ENCODE data around the gene FKBP8. TPM values are rescaled to one million over a fixed set of nuclear protein-coding genes. Genes with fewer than 3 reads are reported as not detected.

Gene FKBP8
- total RNA-seq, 1 donor from 2014 or later, result 376 TPM

DNA sequence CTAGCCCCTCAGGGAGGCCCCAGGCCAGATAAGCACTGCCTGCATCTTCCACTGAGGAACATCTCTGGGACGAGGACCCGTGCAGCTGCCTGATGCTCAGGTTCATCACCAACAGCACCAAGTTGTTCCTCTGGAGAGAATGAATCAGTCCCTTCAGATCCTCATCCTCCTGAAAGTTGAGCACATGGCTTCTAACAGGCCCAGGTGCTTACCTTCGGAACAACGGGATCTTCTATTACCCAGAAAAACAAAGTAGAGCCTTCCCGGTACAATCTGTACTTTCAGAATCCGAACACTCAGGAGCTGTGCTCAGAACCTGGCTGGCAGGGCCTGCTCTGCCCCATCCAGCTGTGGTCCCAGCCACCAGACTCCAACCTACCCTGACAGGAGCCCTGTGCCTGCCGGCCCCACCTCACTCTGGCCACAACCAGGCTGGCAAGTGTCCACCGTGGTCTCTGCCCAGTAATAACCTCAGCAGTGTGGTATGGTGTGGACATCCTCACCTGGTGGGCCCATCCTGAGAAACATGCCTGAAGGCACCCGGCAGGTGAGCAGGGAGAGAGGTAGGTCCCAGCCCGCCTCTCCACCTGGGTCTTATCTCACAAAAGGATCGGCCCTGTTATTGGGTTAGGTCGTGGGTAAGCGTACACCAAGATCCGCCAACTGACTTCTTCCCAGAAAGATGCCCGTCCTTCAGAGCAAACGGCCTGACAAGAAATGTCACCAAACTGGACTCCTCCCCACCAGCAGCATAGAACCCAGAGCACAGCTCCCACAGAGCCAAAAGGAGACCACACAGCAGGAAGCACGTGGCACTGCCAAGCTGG, 55.6 kb downstream of the FKBP8 start:
- H3K27me3 ChIP-seq, result no peaks in the 10 kb centered on the region
- no peaks in the 10 kb centered on the region for H3K9me3 ChIP-seq
- intact Hi-C loops (cut with DNase I), result no loop called here
- TF ChIP-seq POLR2AphosphoS5 (IDR thresholded peaks at IDR 0.05; ENCODE audit: insufficient read depth in 1 of 2, low read depth in 1 of 2) (no peak), POLR2A (IDR thresholded peaks at IDR 0.05) (no peak)
- H3K4me1 ChIP-seq, result peaks cover 71% of the 10 kb centered on the region
- DNase-seq (ENCODE audit: extremely low spot score in 2 of 2), result no peak
- no peaks in the 10 kb centered on the region for H3K36me3 ChIP-seq
- H3K4me3 ChIP-seq, result no peak overlapping the region
- H3K27ac ChIP-seq, result peak overlapping the region; percentile 87

GRCh38 chr19:18486746-18487145, 56.6 kb downstream of the FKBP8 start:
- Histone ChIP-seq H3K36me3 (no peaks in the 10 kb centered on the region), H3K9me3 (no peaks in the 10 kb centered on the region), H3K4me3 (peak overlapping the region in 1 of 2 donors; percentile 30), H3K27me3 (no peaks in the 10 kb centered on the region), H3K4me1 (peaks cover 69% of the 10 kb centered on the region), H3K27ac (peak overlapping the region; percentile 87)
- intact Hi-C loops (cut with DNase I), result no loop called here
- DNase-seq (ENCODE audit: extremely low spot score in 2 of 2), result no peak
- TF ChIP-seq POLR2AphosphoS5 (IDR thresholded peaks at IDR 0.05; ENCODE audit: insufficient read depth in 1 of 2, low read depth in 1 of 2) (no peak), CTCF (IDR thresholded peaks at IDR 0.05) (no peak), POLR2A (IDR thresholded peaks at IDR 0.05) (no peak)

DNA sequence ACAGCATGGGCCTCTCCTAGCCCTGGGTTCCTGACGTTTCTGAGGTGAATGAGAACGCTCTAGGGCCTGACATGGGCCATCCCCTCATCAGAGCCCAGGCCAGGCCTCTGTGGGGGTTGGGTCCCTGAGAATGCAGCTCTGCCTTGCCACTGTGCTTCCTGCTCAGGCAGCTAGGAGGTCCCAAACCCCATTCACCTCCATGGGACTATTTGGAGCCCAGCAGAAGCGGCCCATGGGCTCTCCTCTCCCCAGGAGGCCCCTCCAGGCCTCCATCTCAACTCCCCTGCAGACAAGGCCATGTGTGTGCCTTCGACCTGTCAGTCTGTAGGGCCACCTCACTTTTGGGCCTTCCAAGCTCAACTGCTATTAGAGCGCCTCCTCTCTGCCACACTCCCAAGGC, 58.4 kb downstream of the FKBP8 start:
- H3K4me1 ChIP-seq, result peaks cover 84% of the 10 kb centered on the region
- no peak for TF ChIP-seq POLR2AphosphoS5 (IDR thresholded peaks at IDR 0.05; ENCODE audit: insufficient read depth in 1 of 2, low read depth in 1 of 2)
- no peak for TF ChIP-seq CTCF (IDR thresholded peaks at IDR 0.05)
- TF ChIP-seq POLR2A (IDR thresholded peaks at IDR 0.05), result no peak
- intact Hi-C loops (cut with DNase I), result no loop called here
- no peaks in the 10 kb centered on the region for H3K36me3 ChIP-seq
- no peaks in the 10 kb centered on the region for H3K9me3 ChIP-seq
- H3K27me3 ChIP-seq, result no peaks in the 10 kb centered on the region
- no peak for DNase-seq (ENCODE audit: extremely low spot score in 2 of 2)
- peak overlapping the region; percentile 87 for H3K27ac ChIP-seq
- H3K4me3 ChIP-seq, result no peak overlapping the region

GRCh38 chr19:18483119-18483890, 60.1 kb downstream of the FKBP8 start:
- peak overlapping the region; percentile 17 for H3K27ac ChIP-seq

More at GRCh38 chr19:18483119-18483890, 60.1 kb downstream of the FKBP8 start:
- peaks cover 85% of the 10 kb centered on the region for H3K4me1 ChIP-seq
- H3K9me3 ChIP-seq, result no peaks in the 10 kb centered on the region
- DNase-seq (ENCODE audit: extremely low spot score in 2 of 2), result no peak
- H3K36me3 ChIP-seq, result no peaks in the 10 kb centered on the region
- intact Hi-C loops (cut with DNase I), result no loop called here
- no peaks in the 10 kb centered on the region for H3K27me3 ChIP-seq
- no peak for TF ChIP-seq POLR2A (IDR thresholded peaks at IDR 0.05)
- TF ChIP-seq POLR2AphosphoS5 (IDR thresholded peaks at IDR 0.05; ENCODE audit: insufficient read depth in 1 of 2, low read depth in 1 of 2), result no peak
- no peak for TF ChIP-seq CTCF (IDR thresholded peaks at IDR 0.05)
- H3K4me3 ChIP-seq, result no peak overlapping the region

Other genes with a start within 250 kb of the FKBP8 start
- 54.3 TPM for gene LSM4, start 220.5 kb downstream of the FKBP8 start, total RNA-seq
- 27.5 TPM for gene PGPEP1, start 203.0 kb downstream of the FKBP8 start, total RNA-seq
- 25.5 TPM for gene GDF15, start 157.4 kb downstream of the FKBP8 start, total RNA-seq
- gene LRRC25, start 146.0 kb downstream of the FKBP8 start, total RNA-seq, result 3.9 TPM
- 72.7 TPM for gene SSBP4, start 124.2 kb downstream of the FKBP8 start, total RNA-seq
- 57.5 TPM for gene ISYNA1, start 105.4 kb downstream of the FKBP8 start, total RNA-seq
- 25.3 TPM for gene ELL, start 21.5 kb downstream of the FKBP8 start, total RNA-seq
- 131 TPM for gene KXD1, start 14.3 kb upstream of the FKBP8 start, total RNA-seq
- 747 TPM for gene UBA52, start 28.3 kb upstream of the FKBP8 start, total RNA-seq
- gene REX1BD, start 45.2 kb upstream of the FKBP8 start, total RNA-seq, result 124 TPM
- gene CRLF1, start 63.2 kb upstream of the FKBP8 start, total RNA-seq, result 15.2 TPM
- gene TMEM59L, start 69.3 kb upstream of the FKBP8 start, total RNA-seq, result 4.2 TPM
- 8.3 TPM for gene KLHL26, start 93.5 kb upstream of the FKBP8 start, total RNA-seq
- 7.4 TPM for gene CRTC1, start 140.1 kb upstream of the FKBP8 start, total RNA-seq
- gene COMP, start 247.7 kb upstream of the FKBP8 start, total RNA-seq, result 0.98 TPM

Data from vagina (tissue), 2 donors.